Tibial artery (tissue), 4 donors: Measurements from ENCODE around the gene BTRC.
"Not testable (repeated sequence)": the region's sequence is repeated elsewhere in the genome, so short reads cannot be mapped to it uniquely, and the experiment has no call there.

Experiments used
- DNase-seq, 2 donors: peaks; one replicate each; pipeline ENCODE4 v3.0.0-alpha.2; 2019
- H3K27ac ChIP-seq, 2 donors: fragments of 200-600 bp; sonication (generic) in 1 of 2; 1 replicate in 1 of 2; 2 replicates in 1 of 2; pipeline ENCODE4 v1.5.1; 2018 to 2019; ENCODE audit warnings: mild to moderate bottlenecking in 1 of 2
- H3K27me3 ChIP-seq, 2 donors: fragments of 200-600 bp; sonication (generic) in 1 of 2; one replicate each; pipeline versions ENCODE4 v1.5.1 to v1.6.0; 2016 to 2019
- H3K36me3 ChIP-seq, 3 donors: fragments of 200-600 bp; sonication (generic) in 2 of 3; one replicate each; pipeline ENCODE4 v1.5.1; 2016 to 2019; ENCODE audit warnings: mild to moderate bottlenecking in 2 of 3
- H3K4me1 ChIP-seq, 4 donors: fragments of 200-600 bp; sonication (generic) in 2 of 4; 1 replicate in 3 of 4; 2 replicates in 1 of 4; pipeline ENCODE4 v1.5.1; 2016 to 2019
- H3K4me3 ChIP-seq, 2 donors: fragments of 200-600 bp; sonication (generic) in 1 of 2; 1 replicate in 1 of 2; 2 replicates in 1 of 2; pipeline ENCODE4 v1.5.1; 2018 to 2019; ENCODE audit warnings: mild to moderate bottlenecking in 2 of 2
- H3K9me3 ChIP-seq, 3 donors: fragments of 200-600 bp; sonication (generic) in 1 of 3; one replicate each; pipeline ENCODE4 v1.5.1; 2016 to 2019
- intact Hi-C: fragments of 100-400 bp; cut with DNase I; formaldehyde crosslinking; loops from one replicate; pipeline ENCODE4 v1.15.0; 2023; ENCODE audit warnings: low total_unique reads
- TF ChIP-seq, protein P1 (sequence below), 2 experiments: fragments of 200-600 bp in 1 of 2; fragments of 450-650 bp in 1 of 2; IDR thresholded peaks; one replicate each; pipeline ENCODE4 v1.5.1; 2017 to 2019; ENCODE audit warnings: antibody characterized with exemption in 2 of 2, mild to moderate bottlenecking in 1 of 2, moderate library complexity in 1 of 2

Gene BTRC

DNA sequence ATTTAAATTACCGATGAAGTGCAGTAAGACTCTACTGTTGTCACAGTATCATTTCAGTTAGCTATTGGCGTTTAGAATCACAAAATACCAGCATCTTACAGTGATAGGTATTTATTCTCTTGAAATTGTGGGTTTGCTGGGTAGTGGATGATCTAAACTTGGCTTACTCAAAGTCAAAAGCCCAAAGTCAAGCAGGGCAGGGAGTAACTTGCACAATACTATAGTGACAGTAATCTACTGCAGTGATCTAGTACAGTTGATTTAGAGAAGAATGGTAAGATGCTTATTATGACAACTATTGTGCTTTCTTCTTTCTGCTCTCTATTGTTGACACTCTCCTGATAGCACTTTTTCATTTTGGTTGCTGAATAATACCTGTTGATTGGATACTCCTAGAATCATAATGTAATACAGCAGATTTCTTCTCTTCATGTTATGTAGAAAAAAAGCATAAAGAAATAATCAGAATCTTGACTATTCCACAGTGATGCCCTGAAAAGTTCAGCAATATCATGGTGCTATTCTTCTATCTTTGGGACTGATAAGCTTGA, 10.0 kb downstream of the BTRC start:
- Histone ChIP-seq H3K27ac (no peak overlapping the region), H3K36me3 (peaks cover 0 to 8% (median 3%) of the 10 kb centered on the region in 3 donors), H3K27me3 (no peaks in the 10 kb centered on the region), H3K9me3 (no peaks in the 10 kb centered on the region), H3K4me3 (no peak overlapping the region), H3K4me1 (peaks cover 0 to 4% (median 0%) of the 10 kb centered on the region in 4 donors)
- no peak for DNase-seq
- intact Hi-C loops, result no loop called here
- TF ChIP-seq, protein P1, sequence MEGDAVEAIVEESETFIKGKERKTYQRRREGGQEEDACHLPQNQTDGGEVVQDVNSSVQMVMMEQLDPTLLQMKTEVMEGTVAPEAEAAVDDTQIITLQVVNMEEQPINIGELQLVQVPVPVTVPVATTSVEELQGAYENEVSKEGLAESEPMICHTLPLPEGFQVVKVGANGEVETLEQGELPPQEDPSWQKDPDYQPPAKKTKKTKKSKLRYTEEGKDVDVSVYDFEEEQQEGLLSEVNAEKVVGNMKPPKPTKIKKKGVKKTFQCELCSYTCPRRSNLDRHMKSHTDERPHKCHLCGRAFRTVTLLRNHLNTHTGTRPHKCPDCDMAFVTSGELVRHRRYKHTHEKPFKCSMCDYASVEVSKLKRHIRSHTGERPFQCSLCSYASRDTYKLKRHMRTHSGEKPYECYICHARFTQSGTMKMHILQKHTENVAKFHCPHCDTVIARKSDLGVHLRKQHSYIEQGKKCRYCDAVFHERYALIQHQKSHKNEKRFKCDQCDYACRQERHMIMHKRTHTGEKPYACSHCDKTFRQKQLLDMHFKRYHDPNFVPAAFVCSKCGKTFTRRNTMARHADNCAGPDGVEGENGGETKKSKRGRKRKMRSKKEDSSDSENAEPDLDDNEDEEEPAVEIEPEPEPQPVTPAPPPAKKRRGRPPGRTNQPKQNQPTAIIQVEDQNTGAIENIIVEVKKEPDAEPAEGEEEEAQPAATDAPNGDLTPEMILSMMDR (IDR thresholded peaks at IDR 0.05), result no peak

DNA sequence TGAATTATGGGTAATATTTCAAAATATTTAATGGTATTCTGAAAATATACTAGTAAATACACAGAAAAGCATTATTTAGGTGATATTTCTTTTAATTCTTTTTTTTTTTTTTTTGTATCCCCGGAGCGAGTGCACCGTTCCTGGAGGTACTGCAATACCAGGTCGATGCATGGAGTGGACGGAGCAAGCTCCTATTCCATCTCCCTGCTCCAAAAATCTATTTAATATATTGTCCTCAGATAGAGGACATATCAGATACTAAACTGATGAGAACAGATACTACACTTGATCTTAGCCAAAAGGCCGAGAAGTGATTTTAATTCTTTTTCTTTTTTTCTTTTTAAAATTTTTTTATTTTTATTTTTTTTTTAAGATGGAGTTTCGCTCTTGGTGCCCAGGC, 10.8 kb downstream of the BTRC start:
- Histone ChIP-seq H3K27ac (no peak overlapping the region), H3K36me3 (peaks cover 0 to 10% (median 3%) of the 10 kb centered on the region in 3 donors), H3K4me1 (peaks cover 0 to 4% (median 0%) of the 10 kb centered on the region in 4 donors), H3K9me3 (no peaks in the 10 kb centered on the region), H3K4me3 (no peak overlapping the region), H3K27me3 (no peaks in the 10 kb centered on the region)
- intact Hi-C loops, result no loop called here
- TF ChIP-seq, protein P1 (IDR thresholded peaks at IDR 0.05), result no peak
- DNase-seq, result no peak

DNA sequence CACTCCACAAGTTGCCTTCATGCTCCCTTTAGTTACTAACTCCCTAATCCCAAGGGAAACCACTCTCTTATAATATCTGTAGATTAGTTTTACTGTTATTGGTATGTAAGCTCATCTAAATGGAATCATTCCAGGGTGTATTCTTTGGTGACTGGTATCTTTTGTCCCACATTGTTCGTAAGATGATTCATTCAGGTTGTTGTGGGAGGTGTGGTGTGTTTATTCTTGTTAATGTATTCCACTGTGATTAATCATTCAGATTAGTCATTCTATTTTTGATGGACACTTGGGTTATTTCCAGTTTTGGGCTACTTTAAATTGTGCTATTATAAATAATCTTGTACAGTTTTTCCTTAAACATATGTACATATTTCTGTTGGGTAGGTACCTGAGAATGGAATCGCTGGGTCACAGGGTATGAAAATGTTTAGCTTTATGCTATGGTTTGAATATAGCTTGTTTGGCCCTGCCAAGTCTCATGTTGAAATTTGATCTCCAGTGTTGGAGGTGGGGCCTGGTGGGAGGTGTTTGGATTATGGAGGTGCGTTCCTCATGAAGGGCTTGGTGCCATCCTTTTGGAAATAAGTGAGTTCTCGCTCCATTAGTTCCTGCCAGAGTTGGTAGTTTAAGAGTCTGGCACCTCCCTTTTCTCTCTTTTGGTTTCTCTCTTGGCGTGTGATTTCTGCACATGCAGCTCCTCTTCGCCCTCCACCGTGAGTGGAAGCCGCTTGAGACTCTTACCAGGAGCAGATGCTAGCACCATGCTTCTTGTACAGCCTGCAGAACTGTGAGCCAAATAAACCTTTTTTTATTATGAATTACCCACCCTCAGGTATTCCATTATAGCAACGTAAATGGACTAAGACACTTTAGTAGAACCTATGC, 13.8 kb downstream of the BTRC start:
- Histone ChIP-seq H3K4me3 (no peak overlapping the region), H3K36me3 (peaks cover 0 to 16% (median 3%) of the 10 kb centered on the region in 3 donors), H3K9me3 (no peaks in the 10 kb centered on the region), H3K27ac (no peak overlapping the region), H3K4me1 (peaks cover 0 to 4% (median 0%) of the 10 kb centered on the region in 4 donors), H3K27me3 (no peaks in the 10 kb centered on the region)
- no peak for DNase-seq
- TF ChIP-seq, protein P1 (IDR thresholded peaks at IDR 0.05), result no peak
- intact Hi-C loops, result no loop called here

DNA sequence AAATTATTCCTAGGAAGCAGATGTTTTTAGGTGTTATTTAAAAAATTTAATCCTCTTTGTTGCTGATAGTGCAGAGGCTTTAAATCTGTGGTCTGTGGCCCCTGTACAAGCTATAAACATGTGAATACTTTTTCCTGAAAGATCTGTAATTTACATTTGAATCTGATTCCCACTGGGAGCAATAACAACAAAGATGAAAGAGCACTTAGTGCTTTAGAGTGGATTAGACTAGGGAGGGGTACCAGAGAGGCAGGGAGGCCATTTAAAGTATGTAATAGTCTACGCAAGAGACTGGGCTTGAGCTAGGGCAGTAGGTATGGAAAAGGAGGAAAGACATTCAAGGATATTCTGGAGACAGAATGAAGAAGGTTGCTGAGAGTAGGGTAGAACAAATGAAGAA, 19.1 kb downstream of the BTRC start:
- no peaks in the 10 kb centered on the region for H3K27me3 ChIP-seq
- no peaks in the 10 kb centered on the region for H3K4me1 ChIP-seq
- TF ChIP-seq, protein P1 (IDR thresholded peaks at IDR 0.05), result no peak
- no peak overlapping the region for H3K27ac ChIP-seq
- intact Hi-C loops, result no loop called here
- peaks cover 0 to 11% (median 3%) of the 10 kb centered on the region in 3 donors for H3K36me3 ChIP-seq
- DNase-seq, result no peak
- H3K4me3 ChIP-seq, result no peak overlapping the region
- no peaks in the 10 kb centered on the region for H3K9me3 ChIP-seq

DNA sequence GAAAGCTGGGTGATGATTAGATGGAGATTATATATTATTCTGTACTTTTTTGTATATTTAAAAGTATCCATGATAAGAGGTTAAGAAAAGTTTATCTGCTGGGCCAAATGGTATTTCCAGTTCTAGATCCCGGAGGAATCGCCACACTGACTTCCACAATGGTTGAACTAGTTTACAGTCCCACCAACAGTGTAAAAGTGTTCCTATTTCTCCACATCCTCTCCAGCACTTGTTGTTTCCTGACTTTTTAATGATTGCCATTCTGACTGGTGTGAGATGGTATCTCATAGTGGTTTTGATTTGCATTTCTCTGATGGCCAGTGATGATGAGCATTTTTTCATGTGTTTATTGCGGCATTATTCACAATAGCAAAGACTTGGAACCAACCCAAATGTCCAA, 20.0 kb downstream of the BTRC start:
- H3K27ac ChIP-seq, H3K9me3 ChIP-seq, intact Hi-C loops, H3K27me3 ChIP-seq, H3K4me3 ChIP-seq, DNase-seq, H3K4me1 ChIP-seq: not testable (repeated sequence)
- peaks cover 0 to 11% (median 0%) of the 10 kb centered on the region in 3 donors for H3K36me3 ChIP-seq

DNA sequence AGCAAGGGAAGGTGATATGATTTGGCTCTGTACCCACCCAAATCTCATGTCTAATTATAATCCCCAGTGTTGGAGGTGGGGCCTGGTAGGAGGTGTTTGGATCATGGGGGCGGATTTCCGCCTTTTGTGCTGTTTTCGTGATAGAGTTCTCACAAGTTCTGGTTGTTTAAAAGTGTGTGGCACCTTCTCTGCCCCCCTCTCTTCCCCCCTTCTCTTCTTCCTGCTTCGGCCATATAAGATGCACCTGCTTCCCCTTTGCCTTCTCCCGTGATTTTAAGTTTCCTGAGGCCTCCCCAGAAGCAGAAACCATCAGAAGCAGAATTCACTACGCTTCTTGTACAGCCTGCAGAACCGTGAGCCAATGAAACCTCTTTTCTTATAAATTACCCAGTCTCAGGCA, 21.1 kb downstream of the BTRC start:
- DNase-seq, result no peak
- no peak overlapping the region for H3K27ac ChIP-seq
- intact Hi-C loops, result no loop called here

More for the DNA sequence above, 21.1 kb downstream of the BTRC start:
- H3K4me1 ChIP-seq, result no peaks in the 10 kb centered on the region
- peaks cover 0 to 6% (median 0%) of the 10 kb centered on the region in 3 donors for H3K36me3 ChIP-seq
- H3K4me3 ChIP-seq, result no peak overlapping the region
- no peaks in the 10 kb centered on the region for H3K27me3 ChIP-seq
- H3K9me3 ChIP-seq, result no peaks in the 10 kb centered on the region
- TF ChIP-seq, protein P1 (IDR thresholded peaks at IDR 0.05), result no peak
